ENCODE measurements around the gene TBC1D8. TPM values are rescaled to one million over a fixed set of nuclear protein-coding genes. Genes with fewer than 3 reads are reported as not detected.
A peak's percentile ranks its signal among the peaks of the same experiment; 100 is the strongest.
"Not testable (repeated sequence)": the region's sequence is repeated elsewhere in the genome, so short reads cannot be mapped to it uniquely, and the experiment has no call there.

Gene TBC1D8
- total RNA-seq, 3 donors from 2014 or later (not counting 1 experiment from before 2014, with no cell fraction given) = 2.2 to 8.7 (median 5.1) TPM

DNA sequence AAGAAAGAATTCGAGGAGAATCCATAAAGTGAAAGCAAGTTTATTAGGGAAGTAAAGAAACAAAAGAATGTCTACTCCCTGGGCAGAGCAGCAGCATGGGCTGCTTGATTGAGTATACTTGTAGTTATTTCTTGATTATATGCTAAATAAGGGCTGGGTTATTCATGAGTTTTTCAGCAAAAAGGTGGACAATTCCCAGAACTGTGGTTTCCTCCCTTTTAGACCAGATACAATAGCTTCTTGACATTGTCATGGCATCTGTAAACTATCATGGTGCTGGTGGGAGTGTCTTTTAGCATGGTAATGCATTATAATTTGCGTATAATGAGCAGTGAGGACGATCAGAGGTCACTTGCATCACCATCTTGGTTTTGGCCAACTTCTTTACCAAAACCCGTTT is 25.6 kb upstream of the TBC1D8 start:
- Mint-ChIP-seq H3K27ac (no peak overlapping the region), H3K27me3 (ENCODE audit: low read depth in 2 of 2) (peaks cover 0 to 5% of the 10 kb centered on the region in 2 donors), H3K4me1 (peaks cover 0 to 6% of the 10 kb centered on the region in 2 donors), H3K9me3 (no peaks in the 10 kb centered on the region), H3K36me3 (no peaks in the 10 kb centered on the region), H3K4me3 (no peak overlapping the region)
- Histone ChIP-seq H3K27me3 (ENCODE audit: control insufficient read depth, insufficient read depth, low read length) (no peaks in the 10 kb centered on the region), H3K4me1 (ENCODE audit: control insufficient read depth, insufficient read depth, low read length) (peaks cover 9% of the 10 kb centered on the region), H3K36me3 (ENCODE audit: control insufficient read depth, insufficient read depth, low read length) (no peaks in the 10 kb centered on the region), H3K4me3 (ENCODE audit: low read length) (no peak overlapping the region), H3K9me3 (ENCODE audit: control insufficient read depth, insufficient read depth, low read length) (peaks cover 5% of the 10 kb centered on the region), H3K27ac (ENCODE audit: low read length) (no peak overlapping the region)
- DNase-seq = no peak
- TF ChIP-seq, protein P1, sequence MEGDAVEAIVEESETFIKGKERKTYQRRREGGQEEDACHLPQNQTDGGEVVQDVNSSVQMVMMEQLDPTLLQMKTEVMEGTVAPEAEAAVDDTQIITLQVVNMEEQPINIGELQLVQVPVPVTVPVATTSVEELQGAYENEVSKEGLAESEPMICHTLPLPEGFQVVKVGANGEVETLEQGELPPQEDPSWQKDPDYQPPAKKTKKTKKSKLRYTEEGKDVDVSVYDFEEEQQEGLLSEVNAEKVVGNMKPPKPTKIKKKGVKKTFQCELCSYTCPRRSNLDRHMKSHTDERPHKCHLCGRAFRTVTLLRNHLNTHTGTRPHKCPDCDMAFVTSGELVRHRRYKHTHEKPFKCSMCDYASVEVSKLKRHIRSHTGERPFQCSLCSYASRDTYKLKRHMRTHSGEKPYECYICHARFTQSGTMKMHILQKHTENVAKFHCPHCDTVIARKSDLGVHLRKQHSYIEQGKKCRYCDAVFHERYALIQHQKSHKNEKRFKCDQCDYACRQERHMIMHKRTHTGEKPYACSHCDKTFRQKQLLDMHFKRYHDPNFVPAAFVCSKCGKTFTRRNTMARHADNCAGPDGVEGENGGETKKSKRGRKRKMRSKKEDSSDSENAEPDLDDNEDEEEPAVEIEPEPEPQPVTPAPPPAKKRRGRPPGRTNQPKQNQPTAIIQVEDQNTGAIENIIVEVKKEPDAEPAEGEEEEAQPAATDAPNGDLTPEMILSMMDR (IDR thresholded peaks at IDR 0.05) = no peak
- ATAC-seq = no peak
- intact Hi-C loops (cut with micrococcal nuclease) = no loop called here
- WGBS (ENCODE audit: insufficient coverage) = 84% methylated on average over 4 of the region's 4 CpGs

DNA sequence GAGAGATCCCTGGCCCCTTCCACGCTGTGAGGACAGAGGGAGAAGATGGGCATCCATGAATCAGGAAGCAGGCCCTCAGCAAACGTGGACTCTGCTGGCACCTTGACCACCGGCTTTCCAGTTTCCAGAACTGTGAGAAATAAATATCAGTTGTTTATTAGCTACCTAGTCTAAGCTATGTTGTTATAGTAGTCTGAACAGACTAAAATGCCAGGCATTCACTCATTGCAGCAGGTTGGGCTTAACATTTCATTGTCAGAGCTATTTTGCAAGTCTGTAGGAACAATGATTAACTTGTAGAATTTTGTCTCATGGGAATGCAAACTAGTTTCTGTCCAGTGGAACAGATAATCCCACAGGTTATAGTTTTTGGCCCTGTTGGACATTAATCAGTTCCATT is 24.8 kb upstream of the TBC1D8 start:
- DNase-seq = no peak
- TF ChIP-seq, protein P1 (IDR thresholded peaks at IDR 0.05) = no peak
- Mint-ChIP-seq H3K27ac (no peak overlapping the region), H3K9me3 (no peaks in the 10 kb centered on the region), H3K27me3 (ENCODE audit: low read depth in 2 of 2) (peaks cover 0 to 6% of the 10 kb centered on the region in 2 donors), H3K36me3 (no peaks in the 10 kb centered on the region), H3K4me3 (no peak overlapping the region), H3K4me1 (peaks cover 0 to 6% of the 10 kb centered on the region in 2 donors)
- H3K27ac ChIP-seq (ENCODE audit: low read length) = no peak overlapping the region
- H3K27me3 ChIP-seq (ENCODE audit: control insufficient read depth, insufficient read depth, low read length) = no peaks in the 10 kb centered on the region
- no peak overlapping the region for H3K4me3 ChIP-seq (ENCODE audit: low read length)
- no peaks in the 10 kb centered on the region for H3K36me3 ChIP-seq (ENCODE audit: control insufficient read depth, insufficient read depth, low read length)
- H3K4me1 ChIP-seq (ENCODE audit: control insufficient read depth, insufficient read depth, low read length) = peaks cover 9% of the 10 kb centered on the region
- intact Hi-C loops (cut with micrococcal nuclease) = no loop called here
- peaks cover 5% of the 10 kb centered on the region for H3K9me3 ChIP-seq (ENCODE audit: control insufficient read depth, insufficient read depth, low read length)
- ATAC-seq = no peak
- 86% methylated on average over 3 of the region's 3 CpGs for WGBS (ENCODE audit: insufficient coverage)

DNA sequence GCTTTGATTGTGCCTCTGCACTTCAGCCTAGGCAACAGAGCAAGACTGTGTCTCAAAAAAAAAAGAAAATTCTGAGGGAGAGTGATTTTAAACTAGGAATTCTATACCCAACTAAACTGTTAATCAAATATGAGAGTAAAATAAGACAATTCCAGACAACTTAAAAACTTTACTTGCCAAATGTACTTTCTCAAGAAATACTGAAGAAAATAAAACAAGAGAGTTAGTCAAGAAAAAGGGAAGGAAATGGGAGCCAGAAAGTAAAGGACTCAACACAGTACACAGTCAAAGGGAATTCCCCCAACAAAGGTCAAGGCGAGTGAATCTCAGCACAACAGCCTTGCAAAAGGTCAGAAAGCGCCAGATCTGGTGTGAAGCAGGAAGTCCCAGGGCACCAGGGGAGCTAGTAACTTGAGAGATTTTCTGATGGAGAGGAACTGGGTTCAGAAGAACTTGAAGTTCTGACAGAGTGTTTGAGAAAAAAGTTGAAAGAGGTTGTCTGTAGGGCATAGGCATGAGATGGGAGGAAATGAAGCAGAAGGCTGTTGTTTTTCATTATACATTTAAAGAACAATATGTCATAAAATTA is 22.6 kb upstream of the TBC1D8 start:
- H3K4me3 ChIP-seq (ENCODE audit: low read length) = no peak overlapping the region
- ATAC-seq (peak; percentile 62 to 82 (median 67)), DNase-seq (peak in 1 of 2 donors; percentile 38)
- TF ChIP-seq, protein P1 (IDR thresholded peaks at IDR 0.05) = no peak
- peaks cover 5% of the 10 kb centered on the region for H3K9me3 ChIP-seq (ENCODE audit: control insufficient read depth, insufficient read depth, low read length)
- no peaks in the 10 kb centered on the region for H3K27me3 ChIP-seq (ENCODE audit: control insufficient read depth, insufficient read depth, low read length)
- Mint-ChIP-seq H3K36me3 (no peaks in the 10 kb centered on the region), H3K9me3 (no peaks in the 10 kb centered on the region), H3K4me1 (peaks cover 0 to 6% of the 10 kb centered on the region in 2 donors), H3K4me3 (no peak overlapping the region), H3K27ac (no peak overlapping the region), H3K27me3 (ENCODE audit: low read depth in 2 of 2) (peaks cover 0 to 6% of the 10 kb centered on the region in 2 donors)
- H3K36me3 ChIP-seq (ENCODE audit: control insufficient read depth, insufficient read depth, low read length) = no peaks in the 10 kb centered on the region
- H3K4me1 ChIP-seq (ENCODE audit: control insufficient read depth, insufficient read depth, low read length) = peaks cover 9% of the 10 kb centered on the region
- 5% methylated on average over 2 of the region's 2 CpGs for WGBS (ENCODE audit: insufficient coverage)
- intact Hi-C loops (cut with micrococcal nuclease) = no loop called here
- H3K27ac ChIP-seq (ENCODE audit: low read length) = peak overlapping the region; percentile 30

GRCh38 chr2:101169822-101170221 is 18.6 kb upstream of the TBC1D8 start:
- H3K36me3 ChIP-seq (ENCODE audit: control insufficient read depth, insufficient read depth, low read length); H3K27me3 Mint-ChIP-seq (ENCODE audit: low read depth in 2 of 2); H3K27ac ChIP-seq (ENCODE audit: low read length); H3K4me1 ChIP-seq (ENCODE audit: control insufficient read depth, insufficient read depth, low read length); H3K27ac Mint-ChIP-seq; DNase-seq; intact Hi-C loops (cut with micrococcal nuclease); H3K4me1 Mint-ChIP-seq; H3K27me3 ChIP-seq (ENCODE audit: control insufficient read depth, insufficient read depth, low read length); ATAC-seq; H3K4me3 ChIP-seq (ENCODE audit: low read length); H3K9me3 Mint-ChIP-seq; H3K4me3 Mint-ChIP-seq; H3K36me3 Mint-ChIP-seq: not testable (repeated sequence)
- WGBS (ENCODE audit: insufficient coverage) = 82% methylated on average over 2 of the region's 2 CpGs
- peaks cover 11% of the 10 kb centered on the region for H3K9me3 ChIP-seq (ENCODE audit: control insufficient read depth, insufficient read depth, low read length)
